Lung (tissue), 12 donors: Measurements from ENCODE around the gene STK38. TPM values are rescaled to one million over a fixed set of nuclear protein-coding genes. Genes with fewer than 3 reads are reported as not detected.

Source experiments
- ATAC-seq: fragments of 200-7000 bp; cut with Tn5 transposase; one replicate; pipeline ENCODE4 v1.9.1; 2020; ENCODE audit warnings: moderate number of reproducible peaks; ENCODE audit not compliant: insufficient read depth, low FRiP score
- DNase-seq, 3 donors: peaks; one replicate each; pipeline ENCODE4 v3.0.0-alpha.2; 2013 to 2017
- H3K27ac ChIP-seq, 2 donors: one replicate each; pipeline ENCODE4 v1.5.1; 2013; ENCODE audit warnings: mild to moderate bottlenecking in 2 of 2, moderate library complexity in 2 of 2, control low read depth in 1 of 2, inconsistent platforms in 1 of 2, low read depth in 1 of 2, low read length in 1 of 2
- H3K27me3 ChIP-seq, 3 donors: one replicate each; pipeline ENCODE4 v1.5.1; 2013; ENCODE audit warnings: low read length in 2 of 3; ENCODE audit not compliant: control insufficient read depth in 3 of 3, insufficient read depth in 3 of 3
- H3K36me3 ChIP-seq, 4 donors: one replicate each; pipeline ENCODE4 v1.5.1; 2013; ENCODE audit warnings: low read length in 4 of 4, mild to moderate bottlenecking in 1 of 4, moderate library complexity in 1 of 4; ENCODE audit not compliant: control insufficient read depth in 4 of 4, insufficient read depth in 4 of 4
- H3K4me1 ChIP-seq, 5 donors: one replicate each; pipeline ENCODE4 v1.5.1; 2013; ENCODE audit warnings: low read length in 5 of 5, mild to moderate bottlenecking in 2 of 5, moderate library complexity in 1 of 5; ENCODE audit not compliant: control insufficient read depth in 5 of 5, insufficient read depth in 5 of 5
- H3K4me3 ChIP-seq: one replicate; pipeline ENCODE4 v1.5.1; 2013; ENCODE audit warnings: mild to moderate bottlenecking, control low read depth, moderate library complexity
- H3K9ac ChIP-seq, 2 donors: one replicate each; pipeline ENCODE4 v1.5.1; 2013; ENCODE audit warnings: low read length in 2 of 2, control low read depth in 1 of 2; ENCODE audit not compliant: insufficient read depth in 1 of 2
- H3K9me3 ChIP-seq, 4 donors: one replicate each; pipeline ENCODE4 v1.5.1; 2013; ENCODE audit warnings: low read length in 3 of 4, mild to moderate bottlenecking in 1 of 4, moderate library complexity in 1 of 4; ENCODE audit not compliant: control insufficient read depth in 4 of 4, insufficient read depth in 3 of 4
- CTCF ChIP-seq: IDR thresholded peaks from 2 replicates; pipeline ENCODE4 v1.5.1; 2012; ENCODE audit warnings: mild to moderate bottlenecking; ENCODE audit errors: control extremely low read depth, extremely low read depth
- WGBS, 2 donors: extraction: QIAGEN DNeasy Blood & Tissue Kit; methylation state at CpG; one replicate each; pipeline ENCODE4 v1.1.7; 2013; 5-methylcytosine and 5-hydroxymethylcytosine counted together
- polyA plus RNA-seq, 2 donors: library from polyadenylated mRNA; stranded (reverse); fragments of 200-250 nt; gene quantifications; one replicate each; pipeline ENCODE4 v1.2.1, GENCODE V29; 2013
- total RNA-seq, 2 donors: library from RNA; depleted of rRNA in 1 of 2; stranded (reverse); fragments of >200 nt in 1 of 2; gene quantifications; one replicate each; pipeline ENCODE4 v1.2.1, GENCODE V29; 2014 to 2021
- donor health status: control.
- donor health status: control.
- donor health status: Bipolar disorder and iron deficiency.
- donor health status: healthy.
- donor health status: DM: yes; HTN: yes; CAD: no.

Gene STK38
- total and polyA plus RNA-seq, 4 donors, result 16.7 to 36.1 (median 22.8) TPM

DNA sequence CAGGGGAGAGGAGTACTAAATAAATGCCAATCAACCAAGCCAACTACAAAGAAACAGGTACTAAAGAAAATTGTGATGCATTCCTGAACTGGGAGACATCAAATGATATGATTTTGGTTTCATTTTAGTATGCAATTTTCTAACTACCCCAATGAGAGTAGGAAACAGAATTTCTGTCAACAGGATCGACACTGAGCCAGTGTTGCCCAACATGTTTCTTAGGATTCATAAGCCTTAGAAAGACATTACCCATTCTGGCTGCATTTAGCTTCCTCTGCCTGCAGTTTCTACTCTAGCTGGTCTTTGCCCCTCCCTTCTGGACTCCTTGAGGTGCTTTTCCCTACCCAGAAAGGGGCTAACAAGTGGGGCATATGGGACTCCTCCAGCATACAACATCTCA lies 54.7 kb downstream of the STK38 start:
- H3K9ac ChIP-seq, result no peak overlapping the region
- ATAC-seq (no peak), DNase-seq (no peak)
- no peak overlapping the region for H3K4me3 ChIP-seq
- no peaks in the 10 kb centered on the region for H3K27me3 ChIP-seq
- H3K9me3 ChIP-seq, result no peaks in the 10 kb centered on the region
- peaks cover 0 to 10% (median 0%) of the 10 kb centered on the region in 5 donors for H3K4me1 ChIP-seq
- no peak overlapping the region for H3K27ac ChIP-seq
- TF ChIP-seq CTCF, result no peak
- H3K36me3 ChIP-seq, result peaks cover 12 to 32% (median 27%) of the 10 kb centered on the region in 4 donors
- 38 to 71% methylated on average over 1 of the region's 1 CpG for WGBS, 2 donors

GRCh38 chr6:36492092-36492491 lies 55.2 kb downstream of the STK38 start:
- H3K4me1 ChIP-seq, result peaks cover 0 to 10% (median 0%) of the 10 kb centered on the region in 5 donors
- peaks cover 9 to 31% (median 23%) of the 10 kb centered on the region in 4 donors for H3K36me3 ChIP-seq
- H3K27ac ChIP-seq, result no peak overlapping the region
- H3K27me3 ChIP-seq, result no peaks in the 10 kb centered on the region
- WGBS, 2 donors, result 86 to 89% methylated on average over 4 of the region's 4 CpGs
- DNase-seq, result no peak
- ATAC-seq, result no peak
- no peak for TF ChIP-seq CTCF
- H3K4me3 ChIP-seq, result no peak overlapping the region
- no peak overlapping the region for H3K9ac ChIP-seq
- no peaks in the 10 kb centered on the region for H3K9me3 ChIP-seq

DNA sequence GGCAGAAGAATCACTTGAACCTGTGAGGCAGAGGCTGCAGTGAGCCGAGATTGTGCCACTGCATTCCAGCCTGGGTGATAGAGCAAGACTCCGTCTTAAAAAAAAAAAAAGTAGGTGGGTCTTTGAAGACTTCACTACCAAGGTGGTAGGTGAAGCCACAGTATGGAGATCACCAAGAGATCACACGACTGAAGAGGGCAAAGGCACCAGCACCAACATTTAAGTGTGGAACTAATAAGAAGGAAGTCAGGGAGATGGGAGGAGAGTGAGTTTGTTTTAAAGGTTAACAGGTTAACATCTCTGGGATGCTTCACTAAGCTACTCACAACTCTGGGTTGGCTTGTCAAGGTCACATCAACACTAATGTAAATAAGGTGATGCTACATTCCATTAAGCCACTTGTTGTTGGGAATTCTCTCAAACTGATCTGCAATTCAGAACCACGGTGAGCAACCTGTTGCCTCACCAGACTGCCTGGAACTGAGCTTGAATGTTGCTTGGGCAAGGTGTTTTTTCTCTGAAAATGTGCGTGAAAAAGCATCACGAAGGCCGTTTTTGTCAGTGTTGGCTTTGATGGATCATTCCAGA lies 55.8 kb downstream of the STK38 start:
- H3K4me1 ChIP-seq, result peaks cover 0 to 10% (median 0%) of the 10 kb centered on the region in 5 donors
- H3K9ac ChIP-seq, result no peak overlapping the region
- no peaks in the 10 kb centered on the region for H3K9me3 ChIP-seq
- peaks cover 11 to 25% (median 23%) of the 10 kb centered on the region in 4 donors for H3K36me3 ChIP-seq
- ATAC-seq (no peak), DNase-seq (no peak)
- WGBS, 2 donors, result 91% methylated on average over 7 of the region's 7 CpGs
- no peak overlapping the region for H3K4me3 ChIP-seq
- no peak for TF ChIP-seq CTCF
- H3K27ac ChIP-seq, result no peak overlapping the region
- H3K27me3 ChIP-seq, result no peaks in the 10 kb centered on the region

DNA sequence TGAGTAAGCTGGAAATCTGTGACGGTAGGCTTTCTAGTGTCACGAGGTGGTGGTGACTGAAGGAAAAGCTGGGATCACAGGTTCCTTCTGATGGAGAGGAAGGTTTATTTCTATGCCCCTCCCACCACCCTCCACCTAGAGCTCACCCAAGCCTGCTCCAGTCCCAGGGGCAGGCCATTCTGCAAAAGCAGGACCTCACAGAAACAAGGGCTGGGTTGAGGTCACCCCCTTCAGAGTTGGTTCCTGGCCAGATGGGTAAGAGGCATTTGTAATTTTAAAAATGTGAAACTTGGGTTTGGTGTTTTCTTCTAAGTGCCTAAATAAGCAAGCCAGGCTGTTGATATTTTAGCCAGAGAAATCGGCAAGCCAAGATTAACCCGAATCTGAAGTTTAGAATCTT lies 57.9 kb downstream of the STK38 start:
- Histone ChIP-seq H3K27ac (no peak overlapping the region), H3K27me3 (no peaks in the 10 kb centered on the region), H3K9me3 (no peaks in the 10 kb centered on the region), H3K4me3 (no peak overlapping the region), H3K36me3 (peaks cover 8 to 23% (median 14%) of the 10 kb centered on the region in 4 donors), H3K4me1 (peaks cover 0 to 10% (median 0%) of the 10 kb centered on the region in 5 donors), H3K9ac (no peak overlapping the region)
- ATAC-seq (no peak), DNase-seq (no peak)
- no peak for TF ChIP-seq CTCF
- 84 to 92% methylated on average over 4 of the region's 4 CpGs for WGBS, 2 donors
